Measurements from ENCODE around the gene STX18.
"Not testable (repeated sequence)": the region's sequence is repeated elsewhere in the genome, so short reads cannot be mapped to it uniquely, and the experiment has no call there.

The STX18 gene

GRCh38 chr4:4541661-4542570 lies at the start of gene STX18:
STX18 (minus strand) TSS chr4:4542048; CDS start chr4:4541964, 84 bp downstream.
- DNase-seq (ENCODE audit: low read depth in 2 of 2, low spot score in 1 of 2): peak; percentile 70 to 76

DNA sequence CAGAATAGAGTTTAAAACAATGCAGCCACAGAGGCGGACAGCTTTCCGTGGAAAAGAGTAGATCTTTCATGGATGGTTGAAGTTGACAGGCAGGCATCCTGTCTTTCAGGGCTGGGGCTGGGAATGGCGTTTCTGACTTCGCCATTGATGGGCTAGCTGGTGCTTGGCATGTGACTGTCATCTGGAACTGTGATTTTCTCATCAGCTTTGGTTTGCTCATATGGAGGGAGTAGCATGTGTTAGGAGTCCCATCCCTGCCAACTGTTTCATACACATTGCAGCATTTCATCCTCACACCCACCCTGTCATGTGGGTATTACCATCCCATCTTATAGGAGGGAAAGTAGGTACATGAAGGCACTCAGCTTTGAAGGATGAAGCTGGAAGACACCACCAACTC lies 49.2 kb upstream of the STX18 start:
- DNase-seq (ENCODE audit: low read depth in 2 of 2, low spot score in 1 of 2): no peak

DNA sequence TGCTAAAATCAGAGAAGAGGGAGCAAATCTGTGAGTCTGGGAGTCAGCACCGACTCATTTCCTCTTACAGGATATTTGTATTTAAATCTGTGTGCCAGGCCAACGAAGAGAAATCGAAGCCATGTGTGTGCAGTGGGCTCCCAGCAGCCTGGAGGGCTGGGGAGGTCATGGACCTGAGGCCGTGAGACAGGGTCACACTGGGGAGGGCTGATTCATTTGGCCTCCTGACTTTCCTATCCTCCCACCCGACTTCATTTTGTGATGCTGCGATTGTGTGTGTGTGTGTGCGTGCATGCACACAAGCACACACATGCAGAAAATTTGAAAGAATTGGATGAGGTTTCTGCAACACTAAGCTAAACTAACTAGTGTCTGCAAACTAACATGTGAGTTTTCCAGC lies 48.7 kb upstream of the STX18 start:
- no peak for DNase-seq (ENCODE audit: low read depth in 2 of 2, low spot score in 1 of 2)

DNA sequence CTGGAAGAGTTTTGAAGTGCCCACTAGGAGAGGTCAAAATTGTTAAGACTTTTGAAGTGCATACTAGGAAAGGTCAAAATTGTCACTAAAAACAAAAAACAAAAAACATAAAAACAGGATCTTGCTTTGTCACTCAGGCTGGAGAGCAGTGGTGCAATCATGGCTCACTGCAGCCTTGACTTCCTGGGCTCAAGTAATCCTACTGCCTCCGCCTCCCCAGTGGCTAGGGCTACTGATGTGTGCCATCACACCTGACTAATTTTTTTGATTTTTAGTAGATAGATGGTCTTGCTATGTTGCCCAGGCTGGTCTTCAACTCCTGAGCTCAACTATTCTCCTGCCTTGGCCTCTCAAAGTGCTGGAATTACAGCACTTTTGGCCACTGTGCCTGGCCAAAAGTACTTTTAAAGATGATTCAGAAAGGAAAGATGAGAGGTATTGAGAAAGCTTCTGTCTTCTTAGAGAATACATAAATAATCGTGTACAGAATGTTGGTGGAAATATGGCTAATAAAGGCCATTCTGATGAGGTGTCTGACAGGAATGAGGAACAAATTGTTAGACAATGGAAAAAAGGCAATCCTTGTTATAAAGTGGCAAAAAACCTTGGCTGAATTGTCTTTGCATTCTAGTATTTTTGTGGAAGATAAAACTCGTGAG lies 43.3 kb upstream of the STX18 start:
- DNase-seq (ENCODE audit: low read depth in 2 of 2, low spot score in 1 of 2): no peak

GRCh38 chr4:4583606-4584005 lies 41.8 kb upstream of the STX18 start:
- no peak for DNase-seq (ENCODE audit: low read depth in 2 of 2, low spot score in 1 of 2)

DNA sequence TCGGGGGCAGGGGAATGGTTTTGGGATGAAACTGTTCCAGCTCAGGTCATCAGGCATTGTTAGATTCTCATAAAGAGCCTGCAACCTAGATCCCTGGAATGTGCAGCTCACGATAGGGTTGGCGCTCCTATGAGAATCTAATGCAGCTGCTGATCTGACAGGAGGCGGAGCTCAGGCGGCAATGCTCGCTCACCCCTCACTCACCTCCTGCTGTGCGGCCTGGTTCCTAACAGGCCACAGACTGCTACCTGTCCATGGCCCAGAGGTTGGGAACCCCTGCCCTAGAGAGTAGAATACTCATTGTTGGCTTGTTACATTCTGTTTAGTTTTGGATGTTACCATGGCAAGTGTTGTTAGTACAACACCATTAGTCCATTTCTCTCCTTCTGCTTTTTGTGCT lies 40.8 kb upstream of the STX18 start:
- DNase-seq (ENCODE audit: low read depth in 2 of 2, low spot score in 1 of 2): no peak

DNA sequence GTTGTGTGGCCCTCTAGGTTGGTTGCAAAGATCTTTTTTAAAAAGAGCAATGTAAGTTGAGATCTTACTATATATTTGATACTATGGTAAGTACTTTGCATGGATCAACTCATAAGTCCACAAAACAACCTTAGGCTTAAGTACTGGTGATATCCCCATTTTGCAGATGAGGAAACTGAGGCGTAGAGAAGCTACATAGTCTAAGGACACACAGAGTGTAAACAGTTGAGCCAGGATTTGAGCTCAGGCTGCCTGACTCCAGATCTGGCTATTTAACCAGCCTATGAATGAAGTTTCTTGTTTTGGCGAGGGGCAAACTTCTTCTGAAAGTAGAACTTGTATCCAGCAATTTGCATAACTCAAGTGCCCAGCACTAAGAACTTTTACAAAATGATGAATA lies 38.6 kb upstream of the STX18 start:
- DNase-seq (ENCODE audit: low read depth in 2 of 2, low spot score in 1 of 2): no peak

- no peak for DNase-seq (ENCODE audit: low read depth in 2 of 2, low spot score in 1 of 2)
These were observed 37.1 kb upstream of the STX18 start for GRCh38 chr4:4578981-4579380.

GRCh38 chr4:4577359-4577875 lies 35.6 kb upstream of the STX18 start:
- no peak for DNase-seq (ENCODE audit: low read depth in 2 of 2, low spot score in 1 of 2)

DNA sequence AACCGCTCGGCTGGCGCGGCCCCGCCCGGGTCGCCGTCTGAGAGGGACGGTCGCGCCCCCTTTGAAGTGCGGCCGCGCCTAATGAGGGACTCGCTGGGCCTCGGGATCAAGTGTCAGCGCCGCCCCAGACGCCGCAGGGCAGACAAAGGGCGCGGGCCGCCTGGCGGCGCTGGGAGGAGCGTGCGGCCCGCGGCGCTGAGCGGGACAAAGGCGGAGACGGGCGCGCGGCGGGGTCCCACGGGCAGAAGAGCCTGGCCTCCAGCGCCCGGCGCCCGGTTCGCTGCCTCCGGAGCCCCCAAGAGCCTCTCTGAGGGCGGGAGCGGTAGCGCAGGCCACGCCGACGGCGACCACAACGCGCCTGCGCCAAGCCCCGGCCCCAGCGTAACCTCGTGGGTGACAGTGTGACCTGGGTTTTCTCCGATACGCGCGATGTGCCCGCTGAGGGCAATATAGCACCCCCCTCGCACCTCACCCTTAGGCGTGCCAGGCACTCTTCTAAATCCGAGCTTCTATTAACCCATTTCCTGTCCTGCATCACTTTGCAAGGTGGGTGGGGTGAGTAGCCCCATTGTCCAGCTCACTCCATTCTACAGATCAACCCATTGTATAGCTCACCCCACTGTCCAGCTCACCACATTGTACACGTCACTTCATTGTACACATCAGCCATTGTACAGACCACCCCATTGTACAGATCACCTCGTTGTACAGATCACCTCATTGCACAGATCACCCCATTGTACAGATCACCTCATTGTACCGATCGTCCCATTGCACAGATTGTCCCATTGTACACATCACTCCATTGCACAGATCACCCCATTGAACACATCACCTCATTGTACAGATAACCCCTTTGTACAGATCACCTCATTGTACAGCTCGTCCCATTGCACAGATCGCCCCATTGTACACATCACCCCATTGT lies 33.7 kb upstream of the STX18 start:
- peak; percentile 22 to 41 for DNase-seq (ENCODE audit: low read depth in 2 of 2, low spot score in 1 of 2)

GRCh38 chr4:4574792-4575191 lies 32.9 kb upstream of the STX18 start:
- DNase-seq (ENCODE audit: low read depth in 2 of 2, low spot score in 1 of 2): no peak

DNA sequence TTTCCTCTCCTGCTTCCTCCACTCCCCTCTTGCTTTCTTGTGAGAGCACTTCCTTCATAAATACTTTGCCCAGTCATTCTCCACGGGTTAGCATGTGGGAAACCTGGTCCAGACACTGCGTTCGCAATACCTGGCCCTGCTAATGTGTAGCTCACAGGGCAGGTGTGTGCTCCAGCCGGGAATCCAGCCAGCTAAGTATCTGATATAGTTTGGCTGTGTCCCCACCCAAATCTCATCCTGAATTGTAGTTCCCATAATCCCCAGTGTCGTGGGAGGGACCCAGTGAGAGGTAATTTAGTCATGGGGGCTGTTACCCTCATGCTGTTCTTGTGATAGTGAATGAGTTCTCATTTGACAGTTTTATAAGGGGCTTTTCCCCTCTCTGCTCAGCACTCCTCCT lies 32.2 kb upstream of the STX18 start:
- no peak for DNase-seq (ENCODE audit: low read depth in 2 of 2, low spot score in 1 of 2)

DNA sequence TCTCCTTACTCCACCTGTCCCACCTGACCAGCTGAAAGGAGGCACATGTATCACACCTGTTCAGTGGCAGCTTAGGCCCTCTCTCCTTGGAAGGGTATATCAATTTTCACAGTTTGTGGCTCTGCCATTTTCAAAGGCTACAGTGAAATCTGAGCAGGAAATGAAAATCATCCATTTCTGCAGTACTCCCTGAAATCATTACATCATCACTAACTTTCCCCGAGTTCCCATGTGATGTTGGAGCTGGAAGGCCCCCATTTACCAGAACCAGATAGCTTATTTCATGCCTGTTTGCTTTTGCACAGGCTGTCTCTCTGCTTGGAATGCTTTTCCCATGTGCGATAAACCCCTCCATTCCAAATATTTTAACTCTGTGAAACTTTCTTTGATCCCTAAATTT lies 31.0 kb upstream of the STX18 start:
- no peak for DNase-seq (ENCODE audit: low read depth in 2 of 2, low spot score in 1 of 2)

DNA sequence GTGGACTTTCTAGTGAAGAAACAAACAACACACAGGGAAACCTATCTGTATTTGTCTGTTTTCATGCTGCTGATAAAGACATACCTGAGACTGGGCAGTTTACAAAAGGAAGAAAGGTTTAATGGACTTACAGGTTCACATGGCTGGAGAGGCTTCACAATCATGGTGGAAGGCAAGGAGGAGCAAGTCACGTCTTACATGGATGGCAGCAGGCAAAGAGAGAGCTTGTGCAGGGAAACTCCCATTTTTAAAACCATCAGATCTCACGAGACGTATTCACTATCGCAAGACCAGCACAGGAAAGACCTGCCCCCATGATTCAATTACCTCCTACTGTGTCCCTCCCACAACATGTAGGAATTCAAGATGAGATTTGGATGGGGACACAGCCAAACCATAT lies 28.0 kb upstream of the STX18 start:
- DNase-seq (ENCODE audit: low read depth in 2 of 2, low spot score in 1 of 2): not testable (repeated sequence)

DNA sequence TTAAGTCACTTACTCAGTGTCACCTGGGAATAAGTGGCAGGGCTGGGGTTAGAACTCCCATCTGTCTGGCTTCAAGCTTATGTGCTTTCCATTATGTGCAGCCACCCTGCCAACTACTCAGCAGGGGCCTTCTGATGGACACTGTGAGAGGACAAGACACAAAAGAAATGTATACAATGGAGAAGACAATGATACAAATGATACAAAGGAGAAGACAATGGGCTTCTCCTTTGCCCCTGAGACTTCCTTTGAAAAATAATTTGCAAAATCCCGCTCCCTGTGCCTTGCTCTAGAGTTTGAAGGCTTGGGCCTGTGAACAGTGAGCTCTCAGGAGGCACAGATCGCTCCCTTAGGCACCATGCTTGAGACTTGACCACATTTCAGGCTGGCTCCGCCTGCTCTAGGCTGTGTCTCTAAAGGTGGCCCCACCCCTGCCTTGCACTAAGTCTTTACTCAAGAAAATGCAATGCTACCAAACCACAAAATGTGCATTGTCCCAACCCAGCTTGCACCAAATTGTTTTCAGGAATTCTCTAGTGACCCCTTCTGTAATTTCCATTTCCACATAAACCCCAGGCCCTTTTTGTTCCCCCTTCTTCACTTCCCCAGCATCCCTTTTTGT lies 27.1 kb upstream of the STX18 start:
- DNase-seq (ENCODE audit: low read depth in 2 of 2, low spot score in 1 of 2): no peak

DNA sequence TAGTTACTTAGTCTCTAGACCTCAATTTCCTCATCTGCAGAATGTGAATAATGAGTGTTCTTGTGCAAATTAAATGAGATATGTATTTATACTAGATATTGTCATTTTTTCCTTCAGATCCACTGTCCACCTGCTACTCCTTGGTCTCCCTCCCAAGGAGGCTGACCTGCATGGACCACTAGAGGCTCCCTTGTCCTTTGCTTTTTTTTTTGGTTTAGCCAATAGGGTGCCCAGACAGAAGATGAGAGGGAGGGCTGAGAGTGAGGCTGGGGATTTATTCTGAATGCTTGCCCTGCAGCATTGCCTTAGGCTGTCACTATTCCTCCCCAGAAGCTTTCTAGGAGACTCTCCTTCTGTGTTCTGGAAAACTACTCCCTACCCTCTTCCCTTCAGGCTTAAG lies 24.5 kb upstream of the STX18 start:
- not testable (repeated sequence) for DNase-seq (ENCODE audit: low read depth in 2 of 2, low spot score in 1 of 2)

DNA sequence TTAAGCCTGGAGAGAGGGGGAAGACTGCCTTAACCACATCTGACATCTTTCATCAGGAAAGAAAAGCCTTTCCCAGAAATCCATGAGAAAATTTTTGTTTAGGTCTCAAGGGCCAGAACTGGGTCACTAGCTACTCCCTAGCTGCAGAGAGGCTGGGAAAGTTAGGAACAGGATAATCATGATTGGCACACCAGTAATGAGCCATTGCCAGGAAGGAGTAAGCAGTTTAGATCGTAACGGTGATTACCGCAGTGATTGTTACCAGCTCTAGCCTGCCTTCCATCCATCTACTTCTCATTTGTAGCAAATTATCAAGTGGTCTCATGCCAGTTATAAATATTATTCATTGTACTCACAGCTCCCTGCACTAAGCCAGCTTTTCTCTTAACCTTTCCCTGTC lies 22.7 kb upstream of the STX18 start:
- DNase-seq (ENCODE audit: low read depth in 2 of 2, low spot score in 1 of 2): no peak

- no peak for DNase-seq (ENCODE audit: low read depth in 2 of 2, low spot score in 1 of 2)
These were observed 18.8 kb upstream of the STX18 start for GRCh38 chr4:4560642-4561041.

DNA sequence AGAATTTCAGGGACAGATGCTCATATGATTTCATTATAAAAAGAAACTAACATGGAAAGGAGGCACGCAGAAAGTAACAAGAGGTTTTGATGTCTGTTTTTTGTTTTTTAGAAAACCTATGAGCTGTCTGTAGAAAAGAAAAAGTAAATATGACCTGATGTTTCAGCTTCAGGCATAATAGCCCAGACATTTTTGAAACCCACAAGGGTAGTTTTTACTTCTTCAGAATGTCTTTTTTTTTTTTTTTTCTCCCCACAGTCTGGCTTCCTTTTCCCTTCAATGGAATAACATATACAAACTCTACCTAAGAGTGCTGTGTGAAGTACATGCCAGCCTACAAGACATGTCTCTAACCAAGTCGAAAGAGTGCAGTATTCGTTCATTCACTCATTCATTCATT lies 18.3 kb upstream of the STX18 start:
- DNase-seq (ENCODE audit: low read depth in 2 of 2, low spot score in 1 of 2): no peak

- DNase-seq (ENCODE audit: low read depth in 2 of 2, low spot score in 1 of 2): no peak
These were observed 17.7 kb upstream of the STX18 start for GRCh38 chr4:4559596-4559995.

DNA sequence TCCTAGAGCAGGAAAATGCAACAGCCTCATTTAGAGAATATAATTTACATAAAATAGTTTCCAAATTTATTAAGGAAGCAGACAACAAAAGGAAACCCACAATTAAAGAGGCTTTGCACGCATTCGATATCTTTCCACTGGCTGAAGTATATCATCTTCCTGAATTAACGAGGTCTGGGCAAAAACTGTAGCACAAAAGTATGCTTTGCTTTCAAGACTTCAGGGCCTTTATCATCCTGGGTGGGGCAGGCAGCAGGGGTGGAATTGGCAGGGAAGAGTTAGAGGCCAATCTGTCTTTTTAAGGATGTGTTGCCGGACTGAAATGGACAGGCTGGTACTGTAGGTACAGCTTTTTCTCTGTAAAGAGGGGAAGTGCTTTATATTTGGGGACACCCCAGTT lies 17.0 kb upstream of the STX18 start:
- DNase-seq (ENCODE audit: low read depth in 2 of 2, low spot score in 1 of 2): no peak
